IPS-NIHi11 (cell line): ENCODE data around the gene EXOC4.

Experiments used
- DNase-seq: peaks from one replicate; pipeline ENCODE4 v3.0.0; 2012; ENCODE audit warnings: mixed read lengths, low spot score

The EXOC4 gene

DNA sequence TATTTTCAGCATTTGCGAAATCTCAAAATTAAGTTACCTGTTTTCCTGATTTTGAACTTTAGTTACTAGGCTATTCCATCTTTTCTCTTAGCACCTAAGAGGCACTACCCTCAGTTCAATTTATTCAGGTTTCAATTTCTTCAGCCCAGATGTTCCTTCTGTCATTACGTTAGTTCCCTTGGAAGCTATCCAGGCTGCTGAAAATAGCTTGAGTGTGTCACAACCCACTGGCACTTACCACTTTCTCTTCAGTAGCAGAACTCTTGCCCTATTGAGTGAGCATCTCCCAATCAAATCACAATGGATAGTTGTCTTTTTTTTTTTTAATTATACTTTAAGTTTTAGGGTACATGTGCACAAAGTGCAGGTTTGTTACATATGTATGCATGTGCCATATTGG lies 541.6 kb downstream of the EXOC4 start:
- DNase-seq: no peak

DNA sequence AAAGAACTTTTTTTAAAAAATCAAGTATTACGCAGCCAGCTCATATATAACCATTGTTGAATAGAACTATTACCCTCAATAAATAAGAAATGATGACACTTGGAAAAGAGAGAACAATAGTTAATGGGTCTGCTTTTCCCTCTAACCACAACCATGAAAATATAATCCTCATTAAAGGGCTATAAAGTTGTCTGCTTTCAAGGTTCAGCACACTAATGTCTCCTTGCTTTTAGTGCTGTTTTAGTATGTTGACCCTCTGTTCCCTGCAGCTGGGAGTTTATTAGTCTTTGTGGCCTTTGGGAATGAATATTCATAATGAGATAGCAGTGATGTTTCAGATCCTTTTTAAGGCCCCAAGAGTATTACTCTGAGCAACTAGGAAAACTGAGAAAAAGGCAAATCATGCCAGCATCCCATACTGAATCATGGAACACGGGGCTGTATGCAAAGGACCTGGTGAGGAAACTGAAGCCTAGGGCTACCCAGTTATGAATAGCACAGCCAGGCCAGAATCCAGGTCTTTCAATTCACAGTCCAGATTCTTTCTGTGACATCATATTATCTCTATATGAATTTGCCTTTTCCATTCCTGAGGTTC lies 542.3 kb downstream of the EXOC4 start:
- DNase-seq: no peak

DNA sequence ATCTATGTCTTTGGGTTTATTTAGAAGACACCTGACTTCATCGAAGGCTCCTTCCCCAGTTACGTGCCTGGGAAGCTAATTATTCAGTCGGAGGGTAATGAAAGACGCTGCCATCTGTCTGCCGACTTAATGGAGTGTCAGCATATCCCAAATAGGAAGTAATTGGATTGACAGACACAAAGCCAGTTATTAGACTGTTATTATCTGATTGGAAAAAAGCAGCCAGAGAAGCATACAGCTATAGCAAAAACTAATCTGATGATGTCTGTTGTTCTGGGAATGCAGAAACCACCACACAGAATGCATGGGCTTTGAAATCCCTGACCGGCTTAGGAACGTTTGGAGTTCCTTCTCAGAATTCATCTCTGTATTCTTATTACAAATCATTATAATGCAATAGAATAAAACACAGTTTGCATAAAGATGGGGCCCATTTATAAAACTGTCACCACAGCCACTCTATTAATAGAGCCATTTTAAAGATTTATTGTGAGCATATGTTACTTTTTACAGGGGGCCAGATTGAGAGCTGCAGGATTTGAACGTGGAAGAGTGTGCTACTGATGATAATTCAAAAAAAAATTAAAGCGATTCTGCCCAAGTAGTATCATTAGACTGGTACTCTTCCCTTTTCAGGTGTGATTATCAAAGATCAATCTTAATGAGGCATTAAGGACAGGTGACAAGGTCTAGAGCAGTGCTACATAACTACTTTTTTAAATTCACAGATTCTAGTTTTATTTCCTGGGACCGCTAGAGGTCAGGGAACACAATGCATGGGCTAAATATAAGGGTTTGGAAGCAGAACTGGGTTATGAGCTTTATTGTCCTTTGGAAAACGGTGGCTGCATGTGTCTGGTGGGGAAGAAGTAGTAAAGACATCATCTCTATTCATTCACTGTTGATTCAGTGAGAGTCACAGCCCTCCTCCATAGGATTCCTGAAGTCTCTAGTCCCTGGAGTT lies 544.2 kb downstream of the EXOC4 start:
- DNase-seq: no peak

DNA sequence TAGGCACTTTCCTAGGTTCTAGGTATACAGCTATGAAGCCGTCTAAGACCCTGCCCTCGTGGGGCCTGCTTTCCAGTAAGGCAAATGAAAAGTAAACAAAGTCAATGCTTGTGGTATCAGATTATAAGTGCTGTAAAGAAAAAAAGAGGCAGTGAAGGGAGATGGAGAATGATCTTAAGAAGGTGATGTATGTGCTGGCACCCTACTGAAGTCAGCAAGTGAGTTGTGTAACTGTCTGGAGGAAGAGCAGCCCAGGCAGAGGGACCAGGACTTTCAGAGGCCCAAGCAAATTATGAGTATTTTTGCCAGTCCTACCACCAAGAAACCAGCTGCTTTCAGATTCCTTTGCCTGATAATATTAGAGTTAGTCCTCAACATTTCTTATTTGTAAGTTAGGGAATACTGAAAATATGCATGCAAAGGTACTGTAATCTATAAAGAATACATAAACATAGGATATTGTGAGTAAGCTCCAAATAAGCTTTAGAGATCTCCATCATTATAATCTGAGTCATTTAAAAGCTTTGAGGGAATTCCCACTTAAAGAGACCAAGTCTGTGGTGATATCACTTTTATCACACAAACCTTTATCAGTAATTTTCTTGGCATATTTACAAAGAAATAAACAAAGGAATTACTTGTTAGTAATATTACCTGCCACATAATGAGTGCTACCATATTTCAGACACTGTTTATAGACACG lies 545.1 kb downstream of the EXOC4 start:
- DNase-seq: no peak

DNA sequence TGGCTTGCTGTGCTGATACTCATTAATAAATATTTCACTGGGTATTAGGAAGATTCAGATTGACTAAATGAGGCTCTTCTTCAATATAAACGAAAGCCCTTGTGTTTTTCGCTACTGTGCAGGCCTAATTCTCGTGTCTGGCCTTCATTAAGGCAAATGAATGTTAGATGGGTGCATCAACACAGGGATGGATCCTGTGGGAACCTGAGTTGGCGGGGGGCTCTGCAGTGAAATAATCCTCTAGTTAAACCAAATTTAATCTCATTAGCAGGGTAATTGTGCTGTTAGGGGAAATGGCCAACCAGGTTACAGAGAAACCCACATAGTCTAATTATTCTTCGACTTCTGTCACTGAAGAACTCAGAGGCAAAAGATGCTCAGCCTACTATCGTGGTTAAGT lies 548.5 kb downstream of the EXOC4 start:
- no peak for DNase-seq

DNA sequence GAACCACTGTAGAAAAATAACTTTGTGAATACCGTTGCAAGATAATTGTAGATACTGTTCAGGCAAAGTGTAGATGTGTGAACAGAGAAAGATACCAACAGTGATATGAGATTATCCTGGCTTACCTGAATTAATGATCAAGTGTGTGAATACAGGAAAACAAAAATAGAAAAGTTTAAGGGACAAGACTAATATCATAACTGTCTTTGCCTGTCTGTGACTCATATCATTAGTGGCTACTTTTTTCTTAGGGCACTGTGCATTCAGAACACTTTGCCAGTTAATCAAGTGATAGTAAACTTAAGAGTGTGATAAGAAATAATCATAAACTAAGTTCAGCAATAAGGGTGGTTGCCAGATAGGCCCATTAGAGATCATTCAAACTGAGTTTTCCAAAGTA lies 551.2 kb downstream of the EXOC4 start:
- DNase-seq: no peak

DNA sequence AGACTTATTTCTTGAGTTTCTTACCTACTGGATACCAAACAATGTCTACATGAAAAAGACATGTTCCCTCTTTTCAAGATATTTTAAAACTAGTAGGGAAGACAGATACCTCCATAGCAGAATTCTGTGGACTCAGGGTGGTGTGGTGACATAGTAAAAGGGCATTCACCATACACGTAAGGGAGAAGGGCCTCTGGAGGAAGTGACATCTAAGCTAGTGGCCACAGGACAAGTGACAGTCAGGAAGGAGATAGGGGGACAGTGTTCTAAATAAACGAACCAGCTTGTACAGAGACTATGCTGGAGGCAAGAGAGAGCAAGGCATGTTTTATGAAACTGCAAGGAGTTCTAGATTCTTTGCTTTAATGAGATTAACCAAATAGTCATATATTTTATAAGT lies 552.5 kb downstream of the EXOC4 start:
- no peak for DNase-seq

DNA sequence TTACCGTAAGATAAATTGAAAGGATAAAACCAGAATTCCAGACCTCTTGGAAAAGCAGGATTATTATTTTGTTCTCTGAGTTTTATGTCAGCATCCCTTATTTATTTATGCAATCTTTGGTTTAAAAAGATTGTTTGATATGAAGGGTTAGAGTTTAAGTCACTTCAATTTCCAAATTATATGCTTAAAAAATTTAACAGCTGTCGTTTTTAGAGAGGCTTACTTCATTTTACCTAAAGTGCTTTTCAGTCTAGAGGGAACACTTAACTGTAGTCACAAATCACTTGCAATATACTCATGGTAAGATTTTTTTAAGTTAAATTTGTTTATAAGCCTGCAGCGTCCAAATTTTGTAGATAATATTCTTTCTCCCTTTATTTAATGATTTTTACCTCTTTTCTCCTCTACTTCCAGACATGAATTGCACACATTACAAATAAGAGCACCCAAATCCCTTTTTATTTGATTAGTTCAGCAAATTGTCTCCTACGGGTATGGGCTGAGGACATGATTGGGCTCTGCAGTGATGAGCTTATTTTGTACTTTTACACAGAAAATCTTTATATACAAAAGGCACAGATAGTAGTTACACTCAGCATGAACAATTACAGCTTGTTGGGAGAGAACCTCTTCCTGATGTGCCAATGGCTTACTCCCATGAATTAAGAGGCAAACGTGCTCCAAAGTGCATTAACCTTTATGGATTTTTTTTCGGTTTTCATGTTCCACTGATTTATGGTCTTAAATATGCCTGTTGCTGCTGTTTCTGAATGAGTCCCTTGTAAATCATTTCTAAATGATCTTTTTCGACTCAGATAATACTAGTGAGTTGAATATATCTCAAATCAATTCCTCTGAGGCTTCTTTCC lies 555.0 kb downstream of the EXOC4 start:
- no peak for DNase-seq

DNA sequence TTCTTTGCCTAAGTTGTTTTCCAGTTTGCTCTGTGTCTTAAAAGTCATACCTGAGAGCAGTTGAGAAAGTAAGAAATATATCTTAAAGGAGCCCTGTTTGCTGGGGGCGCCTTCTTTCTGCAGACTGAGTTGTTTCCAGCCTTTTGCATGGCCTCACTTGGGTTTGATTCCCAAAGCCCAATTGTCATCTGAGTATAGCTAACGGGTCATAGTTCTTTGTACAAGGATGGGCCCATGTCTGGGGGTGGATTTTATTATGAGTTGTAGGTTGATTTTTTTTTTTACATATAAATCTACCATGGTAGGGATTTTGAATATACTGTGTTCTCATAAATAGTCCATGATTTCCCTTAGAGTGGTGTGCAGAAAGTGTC lies 555.6 kb downstream of the EXOC4 start:
- no peak for DNase-seq

DNA sequence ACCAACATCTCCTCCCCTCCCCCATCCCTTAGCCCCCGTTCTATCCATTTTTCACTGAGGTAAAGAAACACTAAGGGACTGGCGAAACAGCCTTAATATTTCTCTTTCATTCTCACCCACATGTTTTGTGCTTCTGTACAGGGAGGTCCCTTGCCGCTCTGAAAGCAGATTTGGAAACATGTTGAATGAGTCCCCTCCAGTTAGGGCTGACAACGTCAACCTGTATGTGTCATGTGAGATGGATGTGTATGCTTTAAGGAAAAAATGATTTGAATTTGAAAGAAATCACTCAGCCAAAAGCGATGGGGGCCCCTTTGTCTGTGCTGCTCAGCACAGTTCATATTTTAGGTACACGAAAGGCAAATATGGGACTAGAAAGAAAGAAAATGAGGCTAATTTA lies 560.0 kb downstream of the EXOC4 start:
- no peak for DNase-seq

DNA sequence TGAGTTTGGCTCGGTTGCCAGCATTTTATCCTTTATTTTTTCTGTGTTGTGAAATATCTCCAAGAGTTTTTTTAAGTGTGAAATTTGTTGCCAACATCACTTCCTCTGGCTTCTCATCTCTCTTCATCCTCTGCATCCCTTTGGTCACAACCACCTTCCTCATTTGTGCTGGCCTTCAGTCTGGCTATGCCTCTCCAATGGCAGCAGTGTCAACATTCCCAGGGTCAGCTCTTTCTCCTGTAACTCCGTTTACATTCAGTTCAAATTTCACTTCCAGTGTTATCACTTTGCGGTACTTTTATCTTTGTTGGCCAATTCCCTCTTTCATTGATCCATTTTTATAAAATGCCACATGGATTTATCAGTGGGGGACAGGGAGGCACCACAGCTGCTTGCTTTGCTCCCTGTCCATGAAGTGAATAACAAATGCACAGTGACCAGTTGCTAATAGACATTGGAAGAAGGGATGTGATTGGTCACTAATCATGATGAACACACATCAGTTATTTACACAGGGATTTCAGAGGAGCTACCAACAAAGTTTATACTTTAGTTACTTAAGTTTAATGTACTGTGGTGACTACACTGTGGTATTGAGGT lies 562.8 kb downstream of the EXOC4 start:
- no peak for DNase-seq

DNA sequence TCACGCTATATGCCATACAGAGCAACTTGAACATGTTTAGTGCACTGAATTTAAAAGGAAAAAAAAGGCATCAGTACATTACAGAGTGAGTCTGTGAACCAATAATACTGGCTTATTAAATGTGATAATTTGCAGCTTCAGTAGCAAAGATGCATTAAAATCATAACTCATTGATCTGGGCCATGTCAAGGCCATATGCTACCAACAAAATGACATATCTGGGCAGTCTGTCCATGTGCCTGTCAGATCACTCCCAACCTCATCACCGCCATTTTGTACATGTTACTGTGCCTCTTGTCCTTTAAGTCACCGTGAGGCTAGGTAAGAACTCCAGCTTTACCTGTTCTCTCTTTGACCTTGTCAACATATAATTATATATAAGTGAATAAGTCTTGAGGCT lies 566.8 kb downstream of the EXOC4 start:
- DNase-seq: no peak

DNA sequence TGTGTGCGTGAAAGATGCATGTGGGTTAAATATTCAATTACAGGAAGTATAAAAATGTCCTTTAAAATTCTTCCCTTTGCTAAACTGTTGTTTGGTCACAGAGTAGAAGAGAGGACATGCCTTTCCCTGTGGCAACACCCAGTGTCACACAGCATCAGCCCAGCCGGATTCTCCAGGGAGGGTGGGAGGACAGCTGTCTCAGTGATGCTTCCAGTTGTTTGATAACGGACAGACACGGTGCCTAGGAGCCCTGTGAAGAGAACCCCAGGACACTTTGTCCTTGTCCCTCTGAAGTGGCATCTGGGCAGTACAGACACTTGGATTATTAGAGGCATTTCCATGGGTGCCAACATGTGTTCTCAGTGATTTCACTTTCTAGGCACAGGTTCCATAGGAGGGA lies 567.7 kb downstream of the EXOC4 start:
- no peak for DNase-seq

DNA sequence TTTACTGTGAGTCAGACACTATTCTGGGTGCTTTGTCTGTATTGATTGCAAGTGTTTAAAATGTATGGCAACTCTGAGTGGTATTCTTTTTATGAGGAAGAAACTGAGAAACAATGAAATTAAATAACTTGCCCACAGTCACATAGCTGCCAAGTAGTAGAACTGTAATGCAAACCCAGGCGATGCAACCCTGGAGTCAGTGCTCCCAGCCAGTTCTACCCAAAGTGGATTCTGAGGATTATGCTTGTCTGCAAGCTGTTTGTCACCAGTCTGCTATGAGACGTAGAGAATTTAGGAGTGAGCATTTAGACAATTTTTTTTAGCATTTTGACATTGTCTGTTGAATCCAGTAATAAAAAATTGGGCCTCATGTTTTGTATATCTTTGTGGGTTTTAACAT lies 568.3 kb downstream of the EXOC4 start:
- DNase-seq: no peak

DNA sequence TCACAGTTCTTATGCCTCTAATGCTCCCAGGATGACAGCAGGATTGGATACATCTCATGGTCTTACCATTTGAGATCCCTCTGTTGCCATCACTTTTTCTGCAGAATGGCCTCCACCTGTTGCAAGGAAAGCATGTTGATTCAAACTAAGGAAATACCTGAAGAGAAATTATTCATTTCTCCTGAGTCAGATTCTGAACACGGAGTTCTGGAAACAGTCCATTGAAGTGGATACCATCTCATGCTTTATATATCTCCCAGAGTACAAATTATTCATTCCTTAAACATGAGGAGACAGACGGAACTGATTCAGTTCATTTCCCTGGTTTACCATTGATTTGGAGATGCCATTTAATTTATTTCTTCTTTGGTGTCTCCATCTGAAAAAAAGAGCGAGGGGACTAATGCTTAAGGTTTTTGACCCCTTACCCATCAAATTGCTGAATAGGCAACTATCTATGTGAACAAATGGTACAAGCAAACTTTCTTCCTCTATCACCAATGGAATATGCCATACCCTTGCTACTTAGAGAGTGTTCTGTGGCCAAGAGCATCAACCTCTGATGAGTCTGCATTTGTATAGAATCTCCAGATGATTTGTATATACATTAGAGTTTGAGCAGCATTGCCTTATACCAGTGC lies 569.2 kb downstream of the EXOC4 start:
- DNase-seq: no peak

DNA sequence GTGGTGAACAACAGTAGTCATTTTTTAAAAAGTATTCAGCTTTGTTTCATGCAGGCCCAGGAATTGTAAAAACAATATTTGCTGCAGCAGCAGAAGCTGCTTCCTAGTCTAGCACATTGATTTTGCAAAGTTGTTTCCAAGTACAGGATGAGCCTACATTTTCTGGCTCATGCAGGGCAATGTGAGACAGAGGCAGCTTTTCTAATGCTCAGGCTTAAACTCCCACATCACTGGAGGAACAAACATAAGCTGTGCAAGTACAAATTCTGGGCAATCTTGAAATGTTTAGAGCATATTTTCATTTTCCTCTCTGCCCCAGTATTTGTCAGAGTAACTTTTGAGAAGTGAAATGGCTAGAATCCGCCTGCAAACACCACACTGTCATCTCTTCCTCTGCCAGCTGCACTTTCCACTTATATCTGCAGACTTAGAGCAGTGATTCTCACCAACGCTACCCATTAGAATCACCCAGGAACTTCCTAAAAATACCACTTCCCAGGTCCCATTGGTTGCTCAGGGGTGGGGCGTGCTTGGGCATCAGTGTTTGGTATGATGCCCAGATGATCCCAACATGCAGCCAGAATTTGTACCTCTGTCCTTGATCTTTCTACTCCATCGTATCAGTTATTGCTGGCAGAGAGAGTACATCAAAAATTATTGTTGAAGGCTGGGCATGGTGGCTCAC lies 570.1 kb downstream of the EXOC4 start:
- DNase-seq: no peak

DNA sequence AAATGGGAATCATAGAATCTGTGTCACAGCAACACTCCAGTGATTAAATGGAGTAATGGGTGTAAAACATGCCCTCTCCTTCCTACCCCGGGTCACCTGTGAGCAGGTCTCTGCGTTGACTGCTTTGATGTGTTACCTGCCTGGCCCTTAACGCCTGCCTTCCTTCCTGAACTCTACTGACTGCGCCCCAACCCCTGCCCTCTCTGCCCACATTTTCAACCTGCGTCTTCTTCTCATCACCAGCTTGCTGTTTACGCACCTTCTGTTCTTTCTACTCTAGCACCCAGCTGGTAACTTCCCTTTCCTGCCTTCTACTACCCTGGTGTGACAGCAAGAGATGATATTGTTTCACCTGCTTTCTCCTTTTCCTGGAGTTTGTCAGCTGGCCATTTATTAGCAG lies 571.3 kb downstream of the EXOC4 start:
- no peak for DNase-seq

DNA sequence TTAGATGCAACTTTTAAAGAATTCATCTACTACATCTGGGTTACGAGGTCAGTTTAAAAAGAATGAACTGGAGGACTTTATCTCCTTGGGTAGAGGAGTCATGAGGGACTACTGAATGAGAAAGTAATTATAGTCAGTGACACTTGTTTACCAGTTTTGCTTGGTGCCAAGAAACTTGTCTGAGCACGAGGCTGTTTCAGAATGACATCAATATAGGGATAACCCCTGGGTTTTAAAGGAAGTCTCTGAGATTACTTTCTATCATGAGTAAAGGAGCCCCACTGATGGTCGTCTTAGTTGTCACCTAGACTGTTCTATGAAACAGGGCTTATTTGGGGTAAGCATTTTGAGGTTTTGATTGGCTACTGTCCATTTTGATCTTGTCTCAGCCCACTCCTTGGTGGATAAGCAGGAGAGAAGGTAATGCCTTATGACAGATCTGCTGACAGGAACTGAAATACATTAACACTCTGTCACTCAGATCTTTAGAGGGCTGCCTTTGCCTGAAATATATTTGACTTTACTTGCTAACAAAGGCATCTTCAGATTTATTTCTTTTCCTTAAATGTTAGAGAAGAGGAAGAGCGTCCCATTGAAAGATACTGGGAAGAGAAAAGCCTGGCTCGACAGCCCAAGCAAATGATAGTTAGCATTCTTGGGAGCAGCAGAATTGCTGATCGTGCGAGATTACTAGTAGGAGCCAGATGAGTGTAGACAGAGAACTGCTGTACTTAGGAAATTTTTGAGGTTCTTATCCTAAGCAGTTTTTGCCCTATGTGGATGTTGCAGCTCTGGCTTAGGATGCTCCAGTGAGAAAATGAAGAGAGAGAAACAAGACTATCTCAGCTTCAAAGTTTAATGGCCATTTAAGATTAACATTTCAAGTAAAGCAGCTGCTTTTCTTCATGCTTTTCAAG lies 575.1 kb downstream of the EXOC4 start:
- no peak for DNase-seq

DNA sequence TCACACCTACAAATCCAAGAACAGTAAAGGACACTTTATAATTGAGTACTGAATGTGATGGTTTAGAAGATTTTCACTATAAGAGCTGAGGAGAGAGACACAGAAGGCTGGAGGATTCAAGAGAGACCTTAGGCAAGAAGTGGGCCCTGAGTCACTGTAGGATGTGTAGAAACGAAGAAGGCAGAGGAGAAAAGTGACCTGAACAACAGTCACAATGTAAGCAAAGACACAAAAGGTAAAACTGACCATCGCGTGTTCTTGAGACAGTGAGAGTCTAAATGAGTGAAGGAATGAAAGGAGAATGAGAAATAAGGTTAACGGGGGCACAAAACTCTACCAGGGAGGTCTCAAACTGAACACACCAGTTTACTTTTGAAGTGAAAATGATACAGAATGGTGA lies 576.0 kb downstream of the EXOC4 start:
- no peak for DNase-seq
